Thoracic aorta (tissue), 2 donors: ENCODE data around the gene OOSP4A. TPM values are rescaled to one million over a fixed set of nuclear protein-coding genes. Genes with fewer than 3 reads are reported as not detected.

ENCODE experiments used
- ATAC-seq: fragments of 150-250 bp; one replicate; pipeline ENCODE4 v1.8.0; 2017; ENCODE audit warnings: low read depth; ENCODE audit not compliant: insufficient number of reproducible peaks, low FRiP score
- DNase-seq: peaks from one replicate; pipeline ENCODE4 v3.0.0-alpha.2; 2020; ENCODE audit warnings: low spot score
- H3K27ac ChIP-seq, 2 donors: fragments of 200-600 bp; sonication (generic); 1 replicate in 1 of 2; 2 replicates in 1 of 2; pipeline ENCODE4 v1.5.1; 2016; ENCODE audit warnings: mild to moderate bottlenecking in 2 of 2, moderate library complexity in 2 of 2
- H3K27me3 ChIP-seq: fragments of 200-600 bp; sonication (generic); replicated peaks from 2 replicates; pipeline ENCODE4 v1.6.0; 2016; ENCODE audit warnings: mild to moderate bottlenecking; ENCODE audit not compliant: insufficient read depth
- H3K36me3 ChIP-seq: fragments of 200-600 bp; sonication (generic); one replicate; pipeline ENCODE4 v1.5.1; 2016
- H3K4me1 ChIP-seq, 2 donors: fragments of 200-600 bp; sonication (generic); 1 replicate in 1 of 2; 2 replicates in 1 of 2; pipeline versions ENCODE4 v1.5.1 to v1.6.0; 2016; ENCODE audit warnings: low read depth in 2 of 2, mild to moderate bottlenecking in 1 of 2; ENCODE audit not compliant: control insufficient read depth in 1 of 2
- H3K4me3 ChIP-seq: fragments of 200-600 bp; sonication (generic); 2 replicates; pipeline ENCODE4 v1.5.1; 2016; ENCODE audit warnings: mild to moderate bottlenecking
- H3K9me3 ChIP-seq: fragments of 200-600 bp; sonication (generic); 2 replicates; pipeline ENCODE4 v1.5.1; 2016
- CTCF ChIP-seq: fragments of 200-600 bp; sonication (generic); IDR thresholded peaks from one replicate; pipeline ENCODE4 v1.5.1; 2019; ENCODE audit warnings: antibody characterized with exemption
- total RNA-seq, 2 donors: library from RNA; depleted of rRNA; stranded (reverse); fragments of >200 nt; gene quantifications; one replicate each; pipeline versions ENCODE4 v1.1.0 to v1.2.3, GENCODE V29; 2016

Gene OOSP4A
- total RNA-seq: not detected

- Histone ChIP-seq H3K4me3 (no peak within 1 kb of the TSS), H3K4me1 (no peaks in the 10 kb centered on the region), H3K9me3 (no peaks in the 10 kb centered on the region), H3K27ac (no peak within 1 kb of the TSS), H3K27me3 (no peaks in the 10 kb centered on the region), H3K36me3 (no peaks in the 10 kb centered on the region)
- TF ChIP-seq CTCF: no peak
- DNase-seq (no peak), ATAC-seq (no peak)
Measured at GRCh38 chr11:59963733-59964132, at the start of gene OOSP4A. OOSP4A (plus strand) TSS chr11:59964033; CDS start chr11:59964033, 0 bp downstream.

GRCh38 chr11:59918480-59918879, 45.4 kb upstream of the OOSP4A start:
- no peaks in the 10 kb centered on the region for H3K4me1 ChIP-seq
- no peak overlapping the region for H3K27ac ChIP-seq
- no peak for TF ChIP-seq CTCF
- H3K9me3 ChIP-seq: peaks cover 9% of the 10 kb centered on the region
- ATAC-seq (no peak), DNase-seq (no peak)
- H3K36me3 ChIP-seq: no peaks in the 10 kb centered on the region
- no peak overlapping the region for H3K4me3 ChIP-seq
- H3K27me3 ChIP-seq: no peaks in the 10 kb centered on the region

- Histone ChIP-seq H3K4me3 (no peak overlapping the region), H3K27me3 (no peaks in the 10 kb centered on the region), H3K9me3 (peaks cover 15% of the 10 kb centered on the region), H3K36me3 (no peaks in the 10 kb centered on the region), H3K4me1 (no peaks in the 10 kb centered on the region), H3K27ac (no peak overlapping the region)
- DNase-seq (no peak), ATAC-seq (no peak)
- TF ChIP-seq CTCF: no peak
Measured at GRCh38 chr11:59918987-59919589, 44.7 kb upstream of the OOSP4A start.

- Histone ChIP-seq H3K4me1 (no peaks in the 10 kb centered on the region), H3K4me3 (no peak overlapping the region), H3K27ac (no peak overlapping the region), H3K36me3 (no peaks in the 10 kb centered on the region), H3K9me3 (peaks cover 32% of the 10 kb centered on the region), H3K27me3 (no peaks in the 10 kb centered on the region)
- no peak for TF ChIP-seq CTCF
- no peak for DNase-seq
- ATAC-seq: no peak
Measured at GRCh38 chr11:59923813-59924212, 40.0 kb upstream of the OOSP4A start.

- no peak overlapping the region for H3K27ac ChIP-seq
- no peaks in the 10 kb centered on the region for H3K27me3 ChIP-seq
- H3K9me3 ChIP-seq: no peaks in the 10 kb centered on the region
- no peaks in the 10 kb centered on the region for H3K4me1 ChIP-seq
- no peaks in the 10 kb centered on the region for H3K36me3 ChIP-seq
- TF ChIP-seq CTCF: no peak
- ATAC-seq (no peak), DNase-seq (no peak)
- no peak overlapping the region for H3K4me3 ChIP-seq
Measured at GRCh38 chr11:59931688-59932087, 32.1 kb upstream of the OOSP4A start.
